Heart left ventricle (tissue), 16 donors: ENCODE measurements around the gene TMC2. TPM values are rescaled to one million over a fixed set of nuclear protein-coding genes. Genes with fewer than 3 reads are reported as not detected.
A peak's percentile ranks its signal among the peaks of the same experiment; 100 is the strongest.

Source experiments
- ATAC-seq, 4 donors: fragments of 200-7000 bp; cut with Tn5 transposase; one replicate each; pipeline ENCODE4 v1.9.1; 2020 to 2022; ENCODE audit warnings: moderate library complexity in 4 of 4, mild to moderate bottlenecking in 3 of 4, moderate number of reproducible peaks in 1 of 4
- DNase-seq, 5 donors: peaks; one replicate each; pipeline ENCODE4 v3.0.0-alpha.2; 2020
- H3K27ac ChIP-seq, 12 donors: fragments of 200-600 bp; sonication (generic) in 4 of 12; one replicate each; pipeline versions ENCODE4 v1.5.0 to v1.8.0; 2016 to 2022; ENCODE audit warnings: mild to moderate bottlenecking in 2 of 12
- H3K27me3 ChIP-seq, 9 donors: fragments of 200-600 bp; sonication (generic) in 2 of 9; one replicate each; pipeline versions ENCODE4 v1.5.1 to v1.8.0; 2016 to 2022; ENCODE audit warnings: mild to moderate bottlenecking in 3 of 9
- H3K36me3 ChIP-seq, 9 donors: fragments of 200-600 bp; sonication (generic) in 2 of 9; one replicate each; pipeline versions ENCODE4 v1.5.0 to v1.8.0; 2018 to 2022; ENCODE audit warnings: mild to moderate bottlenecking in 2 of 9
- H3K4me1 ChIP-seq, 12 donors: fragments of 200-600 bp; sonication (generic) in 4 of 12; one replicate each; pipeline versions ENCODE4 v1.5.0 to v1.8.0; 2016 to 2022; ENCODE audit warnings: mild to moderate bottlenecking in 3 of 12
- H3K4me3 ChIP-seq, 12 donors: fragments of 200-600 bp; sonication (generic) in 4 of 12; one replicate each; pipeline versions ENCODE4 v1.5.0 to v1.8.0; 2017 to 2022; ENCODE audit warnings: mild to moderate bottlenecking in 9 of 12, moderate library complexity in 4 of 12
- H3K9me3 ChIP-seq, 12 donors: fragments of 200-600 bp; sonication (generic) in 4 of 12; one replicate each; pipeline versions ENCODE4 v1.5.0 to v1.8.0; 2016 to 2022; ENCODE audit warnings: mild to moderate bottlenecking in 1 of 12
- POLR2A ChIP-seq, 2 donors: fragments of 450-650 bp; IDR thresholded peaks; one replicate each; pipeline ENCODE4 v1.6.1; 2017; ENCODE audit warnings: antibody characterized with exemption in 2 of 2, mild to moderate bottlenecking in 2 of 2, moderate library complexity in 2 of 2
- WGBS, 4 donors: extraction: QIAGEN DNeasy Blood & Tissue Kit in 2 of 4; methylation state at CpG; one replicate each; pipeline versions ENCODE4 v1.1.5 to v1.1.7; 2013 to 2018; 5-methylcytosine and 5-hydroxymethylcytosine counted together
- intact Hi-C, 10 donors: fragments of 100-400 bp; cut with DNase I; formaldehyde crosslinking; loops; one replicate each; pipeline versions ENCODE4 v1.11.1 to v1.14.2; 2022
- polyA plus RNA-seq, 2 donors: library from polyadenylated mRNA; stranded (reverse); fragments of 200-250 nt; gene quantifications; one replicate each; pipeline ENCODE4 v1.2.3, GENCODE V29; 2013
- total RNA-seq, 9 donors: library from RNA; depleted of rRNA in 2 of 9; stranded (reverse); fragments of >200 nt in 2 of 9; fragmentation: NEBNext Ultra II Directional in 3 of 9; extraction: Animal tissue kit (Norgen Biotek cat#: 25700) in 3 of 9; gene quantifications; one replicate each; pipeline versions ENCODE4 v1.1.0 to v1.2.4, GENCODE V29; 2016 to 2023
- TF ChIP-seq, protein P1 (sequence below), 12 donors: fragments of 200-600 bp; sonication (generic) in 4 of 12; IDR thresholded peaks; one replicate each; pipeline versions ENCODE4 v1.5.0 to v1.8.0; 2018 to 2022; ENCODE audit warnings: antibody characterized with exemption in 12 of 12, mild to moderate bottlenecking in 5 of 12
- donor health status: ischemic (EF 13 %, LVEDD 7.1; RV severe dilation, severe dysfunction).
- donor health status: healthy with polysubstance abuse.
- donor health status: DM: no; HTN: yes; CAD: no.
- donor health status: DM: no; HTN: no; CAD: no.
- donor health status: ischemic (EF 25% LVEDD 6.9; RV normal size, moderate dysfunction).
- donor health status: ischemic (EF 25% LVEDD 5.7; RV mildly dilated, moderate dysfunction).
- donor health status: healthy.
- donor health status: DM: yes; HTN: yes; CAD: no.
- donor health status: ischemic (EF 35%, LVEDD 5.7; RV mildly dilated, moderate dysfunction).
- donor health status: nonischemic (EF 11% LVEDD 7.7; RV severe dilation, severe dysfunction).
- donor health status: DM: yes; HTN: yes; CAD: no.
- donor health status: PGD.
- donor health status: ischemic (EF 29% LVEDD 5.4; RV normal size, mild dysfunction).
- donor health status: nonischemic (EF 23%, LVEDD 6.1; RV moderate dilation, normal function).

Gene TMC2
- total and polyA plus RNA-seq, 11 donors, result not detected

DNA sequence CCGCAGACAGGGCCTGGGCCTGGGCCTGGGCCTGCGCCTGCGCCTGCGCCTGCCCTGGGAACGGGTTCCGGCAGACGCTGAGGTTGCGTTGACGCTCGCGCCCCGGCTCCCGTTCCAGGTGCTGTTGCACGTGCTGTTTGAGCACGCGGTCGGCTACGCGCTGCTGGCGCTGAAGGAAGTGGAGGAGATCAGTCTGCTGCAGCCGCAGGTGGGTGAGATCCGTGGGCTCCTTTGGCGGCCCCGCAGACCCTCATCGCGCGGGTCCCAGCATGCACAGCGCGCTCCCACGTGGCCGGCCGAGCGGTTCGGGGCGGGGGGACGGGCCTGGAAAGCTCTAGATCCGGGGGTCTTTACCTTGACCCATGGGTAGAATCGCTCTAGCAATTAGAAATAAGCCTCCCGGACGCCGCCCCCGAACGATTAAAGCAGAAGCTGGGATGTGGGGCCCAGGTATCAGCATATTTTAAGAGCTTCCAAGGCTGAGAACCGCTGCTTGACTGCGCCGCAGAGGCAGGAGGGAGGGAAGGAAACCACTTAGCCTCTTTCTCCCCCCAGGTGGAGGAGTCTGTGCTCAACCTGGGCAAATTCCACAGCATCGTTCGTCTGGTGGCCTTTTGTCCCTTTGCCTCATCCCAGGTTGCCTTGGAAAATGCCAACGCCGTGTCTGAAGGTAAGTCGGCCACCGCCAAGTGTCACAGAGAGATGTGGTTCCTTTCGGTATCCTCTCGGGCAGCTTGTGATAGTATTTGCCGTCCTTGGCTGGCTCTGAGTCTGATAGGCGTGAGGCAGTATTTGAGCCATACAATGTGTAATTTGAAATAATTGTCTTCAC lies 116.6 kb downstream of the TMC2 start:
- peak overlapping the region; percentile 71 to 99 (median 90) for H3K4me3 ChIP-seq
- H3K27ac ChIP-seq, result peak overlapping the region; percentile 74 to 98 (median 93)
- H3K9me3 ChIP-seq, result no peaks in the 10 kb centered on the region
- TF ChIP-seq, protein P1, sequence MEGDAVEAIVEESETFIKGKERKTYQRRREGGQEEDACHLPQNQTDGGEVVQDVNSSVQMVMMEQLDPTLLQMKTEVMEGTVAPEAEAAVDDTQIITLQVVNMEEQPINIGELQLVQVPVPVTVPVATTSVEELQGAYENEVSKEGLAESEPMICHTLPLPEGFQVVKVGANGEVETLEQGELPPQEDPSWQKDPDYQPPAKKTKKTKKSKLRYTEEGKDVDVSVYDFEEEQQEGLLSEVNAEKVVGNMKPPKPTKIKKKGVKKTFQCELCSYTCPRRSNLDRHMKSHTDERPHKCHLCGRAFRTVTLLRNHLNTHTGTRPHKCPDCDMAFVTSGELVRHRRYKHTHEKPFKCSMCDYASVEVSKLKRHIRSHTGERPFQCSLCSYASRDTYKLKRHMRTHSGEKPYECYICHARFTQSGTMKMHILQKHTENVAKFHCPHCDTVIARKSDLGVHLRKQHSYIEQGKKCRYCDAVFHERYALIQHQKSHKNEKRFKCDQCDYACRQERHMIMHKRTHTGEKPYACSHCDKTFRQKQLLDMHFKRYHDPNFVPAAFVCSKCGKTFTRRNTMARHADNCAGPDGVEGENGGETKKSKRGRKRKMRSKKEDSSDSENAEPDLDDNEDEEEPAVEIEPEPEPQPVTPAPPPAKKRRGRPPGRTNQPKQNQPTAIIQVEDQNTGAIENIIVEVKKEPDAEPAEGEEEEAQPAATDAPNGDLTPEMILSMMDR (IDR thresholded peaks at IDR 0.05), result no peak
- TF ChIP-seq POLR2A (IDR thresholded peaks at IDR 0.05), result no peak
- DNase-seq (peak in 2 of 5 donors; percentile 52 to 55), ATAC-seq (peak; percentile 7 to 78 (median 66))
- 1% methylated on average over 24 to 56 of the region's 56 CpGs for WGBS, 4 donors
- no peaks in the 10 kb centered on the region for H3K27me3 ChIP-seq
- H3K36me3 ChIP-seq, result peaks cover 0 to 44% (median 41%) of the 10 kb centered on the region in 9 donors
- intact Hi-C loops, result loop anchor here in 1 of 10 donors (5.0 kb wide), 1 partner anchor 131 kb away; no protein-coding TSS in a partner anchor
- H3K4me1 ChIP-seq, result peaks cover 4 to 28% (median 20%) of the 10 kb centered on the region in 12 donors

DNA sequence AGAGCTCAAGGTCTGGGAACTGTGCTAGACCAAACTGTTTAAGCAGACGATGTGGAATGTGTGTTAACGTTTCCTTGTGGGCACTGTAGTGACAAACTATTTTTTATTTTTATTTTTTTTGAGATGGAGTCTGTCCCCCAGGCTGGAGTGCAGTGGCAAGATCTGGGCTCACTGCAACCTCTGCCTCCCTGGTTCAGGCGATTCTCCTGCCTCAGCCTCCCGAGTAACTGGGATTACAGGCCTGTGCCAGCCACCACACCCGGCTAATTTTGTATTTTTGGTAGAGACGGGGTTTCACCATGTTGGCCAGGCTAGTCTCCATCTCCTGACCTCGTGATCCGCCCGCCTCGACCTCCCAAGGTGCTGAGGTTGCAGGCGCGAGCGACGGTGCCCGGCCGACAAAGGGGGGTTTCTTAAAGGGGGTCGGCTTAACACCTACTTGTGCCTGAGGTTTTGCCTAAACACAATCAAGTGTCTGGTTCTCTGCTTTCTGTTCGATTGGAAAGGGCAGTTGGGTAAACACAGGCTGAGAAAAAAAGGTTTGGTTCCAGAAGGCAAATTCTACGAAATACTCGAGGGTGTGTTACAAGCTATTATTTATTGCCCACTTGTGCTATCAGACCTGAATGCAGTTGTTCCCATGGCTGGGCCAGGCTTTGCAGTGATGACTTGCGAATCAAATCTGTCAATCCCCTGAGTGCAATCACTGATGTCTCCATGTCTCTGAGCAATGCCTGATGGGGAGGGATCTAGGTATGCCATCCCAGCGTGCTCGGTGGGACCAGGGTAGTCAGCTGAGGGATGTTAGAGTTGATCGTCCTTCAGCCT lies 117.4 kb downstream of the TMC2 start:
- TF ChIP-seq, protein P1 (IDR thresholded peaks at IDR 0.05), result no peak
- TF ChIP-seq POLR2A (IDR thresholded peaks at IDR 0.05), result no peak
- H3K27me3 ChIP-seq, result no peaks in the 10 kb centered on the region
- peaks cover 4 to 28% (median 20%) of the 10 kb centered on the region in 12 donors for H3K4me1 ChIP-seq
- H3K4me3 ChIP-seq, result peak overlapping the region; percentile 71 to 99 (median 90)
- WGBS, 4 donors, result 41 to 50% (median 44%) methylated on average over 24 of the region's 24 CpGs
- intact Hi-C loops, result loop anchor here in 1 of 10 donors (5.0 kb wide), 1 partner anchor 131 kb away; no protein-coding TSS in a partner anchor
- DNase-seq, result no peak
- ATAC-seq, result no peak
- no peaks in the 10 kb centered on the region for H3K9me3 ChIP-seq
- peak overlapping the region in 5 of 12 donors; percentile 85 to 98 (median 92) for H3K27ac ChIP-seq
- H3K36me3 ChIP-seq, result peaks cover 0 to 52% (median 49%) of the 10 kb centered on the region in 9 donors

DNA sequence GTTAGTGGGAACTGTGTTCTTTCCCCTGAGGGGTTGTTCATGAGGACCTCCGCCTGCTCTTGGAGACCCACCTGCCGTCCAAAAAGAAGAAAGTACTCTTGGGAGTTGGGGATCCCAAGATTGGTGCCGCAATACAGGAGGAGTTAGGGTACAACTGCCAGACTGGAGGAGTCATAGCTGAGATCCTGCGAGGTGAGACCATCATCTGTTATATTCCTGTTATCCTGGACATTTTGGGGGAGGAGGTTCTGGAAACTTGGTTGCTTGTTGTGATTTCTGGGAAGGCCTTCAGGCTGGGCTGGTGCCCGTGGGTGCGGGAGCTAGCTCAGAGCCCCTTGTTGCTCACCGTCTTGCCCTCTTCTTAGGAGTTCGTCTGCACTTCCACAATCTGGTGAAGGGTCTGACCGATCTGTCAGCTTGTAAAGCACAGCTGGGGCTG lies 118.0 kb downstream of the TMC2 start:
- intact Hi-C loops, result loop anchor here in 1 of 10 donors (5.0 kb wide), 1 partner anchor 132 kb away; no protein-coding TSS in a partner anchor
- H3K4me1 ChIP-seq, result peaks cover 4 to 28% (median 20%) of the 10 kb centered on the region in 12 donors

More for the DNA sequence above, 118.0 kb downstream of the TMC2 start:
- no peaks in the 10 kb centered on the region for H3K9me3 ChIP-seq
- H3K27me3 ChIP-seq, result no peaks in the 10 kb centered on the region
- WGBS, 4 donors, result 86 to 90% (median 88%) methylated on average over 9 of the region's 9 CpGs
- ATAC-seq (no peak), DNase-seq (no peak)
- H3K27ac ChIP-seq, result no peak overlapping the region
- no peak for TF ChIP-seq POLR2A (IDR thresholded peaks at IDR 0.05)
- TF ChIP-seq, protein P1 (IDR thresholded peaks at IDR 0.05), result no peak
- peaks cover 0 to 58% (median 55%) of the 10 kb centered on the region in 9 donors for H3K36me3 ChIP-seq
- H3K4me3 ChIP-seq, result peak overlapping the region in 2 of 12 donors; percentile 71 to 95
